Vagina (tissue), 2 donors: ENCODE data around the gene GJC2.

ENCODE experiments used
- CTCF ChIP-seq, 3 experiments: fragments of 450-650 bp in 2 of 3; fragments of 200-600 bp in 1 of 3; sonication (generic) in 1 of 3; IDR thresholded peaks; one replicate each; pipeline ENCODE4 v1.5.1; 2017 to 2019; ENCODE audit warnings: antibody characterized with exemption in 3 of 3, mild to moderate bottlenecking in 2 of 3, moderate library complexity in 2 of 3
- POLR2A ChIP-seq, 2 donors: fragments of 450-650 bp; IDR thresholded peaks; one replicate each; pipeline ENCODE4 v1.6.1; 2017; ENCODE audit warnings: antibody characterized with exemption in 2 of 2, mild to moderate bottlenecking in 2 of 2, moderate library complexity in 2 of 2
- POLR2AphosphoS5 ChIP-seq, 2 donors: sonication (generic); formaldehyde crosslinking; IDR thresholded peaks; one replicate each; pipeline ENCODE4 v1.9.0; 2017; ENCODE audit warnings: antibody characterized with exemption in 2 of 2, mild to moderate bottlenecking in 2 of 2, low read depth in 1 of 2; ENCODE audit not compliant: insufficient read depth in 1 of 2

DNA sequence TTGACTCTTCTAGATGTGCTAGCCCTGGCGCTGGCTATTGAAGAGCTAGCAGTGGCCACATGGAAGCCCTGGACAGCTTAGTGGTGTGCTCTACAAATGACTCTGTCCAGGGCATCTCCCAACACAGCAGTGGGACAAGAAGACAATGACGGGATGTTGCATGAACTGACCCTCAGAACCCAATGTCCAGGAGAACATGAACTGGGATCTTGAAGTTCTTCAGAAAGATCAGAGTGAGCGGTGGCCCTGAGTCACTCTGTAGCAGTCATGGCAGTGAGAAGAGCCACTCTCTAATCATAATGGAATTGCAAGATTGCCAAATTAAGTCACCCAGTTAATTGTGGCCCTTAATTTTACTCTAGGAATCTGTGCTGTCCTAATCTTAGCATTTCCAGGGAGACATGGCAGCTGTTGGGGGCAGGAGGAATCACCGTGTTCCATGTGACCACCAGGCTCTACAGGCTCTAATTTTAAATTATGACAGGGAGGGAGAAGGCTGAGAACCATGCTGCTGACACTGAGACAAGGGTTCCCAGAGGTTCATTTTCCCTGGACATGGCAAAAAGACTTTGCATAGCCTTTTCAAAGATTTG is 47.9 kb downstream of the GJC2 start:
- TF ChIP-seq POLR2A (IDR thresholded peaks at IDR 0.05) (no peak), POLR2AphosphoS5 (IDR thresholded peaks at IDR 0.05; ENCODE audit: insufficient read depth in 1 of 2, low read depth in 1 of 2) (no peak), CTCF (IDR thresholded peaks at IDR 0.05) (no peak)
